Epithelial cell of proximal tubule (primary cell): ENCODE results near the gene ADGRB3. TPM values are rescaled to one million over a fixed set of nuclear protein-coding genes. Genes with fewer than 3 reads are reported as not detected.
"Not testable (repeated sequence)": the region's sequence is repeated elsewhere in the genome, so short reads cannot be mapped to it uniquely, and the experiment has no call there.

Experiments
- DNase-seq: peaks from one replicate; pipeline ENCODE4 v3.0.0-alpha.2; 2011; ENCODE audit warnings: low read depth
- H3K4me3 ChIP-seq: 2 replicates; pipeline ENCODE4 v1.5.1; 2011; ENCODE audit warnings: low read depth, mild to moderate bottlenecking, low read length
- CTCF ChIP-seq: conservative IDR thresholded peaks from 2 replicates; pipeline ENCODE4 v1.5.1; 2012; ENCODE audit warnings: low read depth, mild to moderate bottlenecking, low read length
- total RNA-seq: library from RNA; depleted of rRNA; stranded (reverse); fragments of >200 nt; gene quantifications from 2 replicates; pipeline ENCODE4 v1.2.3, GENCODE V29; 2015

Gene ADGRB3
- total RNA-seq, 1 donor from 2014 or later, result 4.7 TPM

DNA sequence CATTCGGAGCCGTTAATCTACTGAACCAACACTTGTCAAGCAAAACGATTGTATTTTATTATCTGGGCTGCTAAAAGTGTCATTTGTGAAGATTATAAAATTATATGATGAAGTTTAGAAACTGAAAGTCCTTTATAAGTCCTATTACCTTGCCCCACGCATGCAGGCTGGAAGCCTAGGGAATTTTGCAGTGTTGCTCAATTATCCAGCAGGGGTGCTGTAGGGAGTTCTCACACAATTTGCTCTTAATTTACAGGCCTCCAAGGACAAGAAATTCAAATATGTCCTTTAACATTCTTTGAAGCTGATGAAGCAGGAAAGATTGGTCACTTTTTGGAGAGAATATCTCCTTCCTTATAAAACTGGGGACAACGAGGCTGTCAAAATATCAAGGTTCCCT is 792.8 kb downstream of the ADGRB3 start:
- no peak overlapping the region for H3K4me3 ChIP-seq
- DNase-seq, result no peak
- no peak for TF ChIP-seq CTCF

GRCh38 chr6:69432168-69432567 is 797.1 kb downstream of the ADGRB3 start:
- DNase-seq, H3K4me3 ChIP-seq: not testable (repeated sequence)

DNA sequence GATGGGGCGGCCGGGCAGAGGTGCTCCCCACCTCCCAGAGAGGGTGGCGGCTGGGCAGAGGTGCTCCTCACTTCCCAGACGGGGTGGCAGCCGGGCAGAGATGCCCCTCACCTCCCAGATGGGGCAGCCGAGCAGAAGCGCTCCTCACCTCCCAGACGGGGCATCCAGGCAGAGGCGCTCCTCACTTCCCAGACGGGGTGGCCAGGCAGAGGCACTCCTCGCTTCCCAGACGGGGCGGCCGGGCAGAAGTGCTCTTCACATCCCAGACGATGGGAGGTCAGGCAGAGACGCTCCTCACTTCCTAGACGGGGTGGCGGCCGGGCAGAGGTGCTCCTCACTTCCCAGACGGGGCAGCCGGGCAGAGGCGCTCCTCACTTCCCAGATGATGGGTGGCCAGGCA is 798.0 kb downstream of the ADGRB3 start:
- not testable (repeated sequence) for H3K4me3 ChIP-seq, DNase-seq

- TF ChIP-seq CTCF, result no peak
- no peak overlapping the region for H3K4me3 ChIP-seq
Observed at GRCh38 chr6:69438113-69438512, 803.0 kb downstream of the ADGRB3 start.

More at GRCh38 chr6:69438113-69438512, 803.0 kb downstream of the ADGRB3 start:
- DNase-seq, result no peak
